GM04504 (cell line): ENCODE data around the gene HMCN2.
"Not testable (repeated sequence)": the region's sequence is repeated elsewhere in the genome, so short reads cannot be mapped to it uniquely, and the experiment has no call there.

Source experiments
- DNase-seq: peaks from one replicate; pipeline ENCODE4 v3.0.0-alpha.2; 2012; ENCODE audit warnings: low read depth

The HMCN2 gene

DNA sequence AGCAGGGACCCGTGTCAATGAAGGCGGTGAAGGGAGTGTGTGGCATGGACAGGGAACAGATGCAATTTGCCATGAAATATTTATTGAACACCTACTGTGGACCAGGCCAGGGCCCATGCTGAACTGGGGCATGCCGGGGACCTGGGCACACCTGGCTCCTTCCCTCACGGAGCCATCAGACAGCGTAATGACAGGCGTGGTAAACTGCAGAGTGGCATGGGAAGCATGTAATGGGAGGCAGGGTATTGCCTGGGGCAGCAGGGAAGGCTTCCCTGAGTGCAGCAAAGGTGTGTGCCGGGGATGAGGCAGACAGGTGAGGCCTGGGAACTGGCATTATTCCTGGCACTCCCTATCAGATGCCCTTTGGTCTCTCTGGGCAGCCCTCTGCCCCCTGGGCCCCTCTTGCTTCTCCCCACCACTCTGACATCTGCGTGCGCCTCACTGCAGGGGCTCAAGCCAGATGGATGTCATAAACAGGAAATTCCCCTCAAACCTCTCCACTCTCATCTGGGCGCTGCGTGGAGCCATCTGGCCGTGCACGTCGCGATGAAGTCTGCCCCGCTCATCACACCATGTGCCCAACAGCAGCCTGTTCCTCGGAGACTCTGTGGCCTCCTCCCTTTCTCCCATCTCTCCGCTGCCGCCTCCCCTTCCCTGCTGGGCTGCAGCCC is 67.6 kb downstream of the HMCN2 start:
- DNase-seq = no peak

DNA sequence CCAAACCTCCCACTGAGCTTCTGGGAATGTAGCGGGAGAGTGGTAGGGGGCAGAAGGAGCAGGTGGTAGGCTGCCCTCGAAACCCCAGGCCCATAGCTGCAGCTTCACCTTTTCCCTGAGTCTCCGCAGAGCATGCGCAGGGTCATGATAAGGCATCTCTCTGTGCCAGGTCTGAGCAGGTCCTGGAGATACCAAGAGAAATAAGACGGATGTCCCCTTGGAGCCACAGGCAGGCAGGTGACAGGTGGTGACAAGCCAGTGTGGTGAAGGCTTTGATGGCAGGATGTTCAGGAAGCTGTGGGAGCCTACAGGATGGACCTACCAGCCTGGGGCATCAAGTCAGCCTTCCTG is 68.1 kb downstream of the HMCN2 start:
- no peak for DNase-seq

DNA sequence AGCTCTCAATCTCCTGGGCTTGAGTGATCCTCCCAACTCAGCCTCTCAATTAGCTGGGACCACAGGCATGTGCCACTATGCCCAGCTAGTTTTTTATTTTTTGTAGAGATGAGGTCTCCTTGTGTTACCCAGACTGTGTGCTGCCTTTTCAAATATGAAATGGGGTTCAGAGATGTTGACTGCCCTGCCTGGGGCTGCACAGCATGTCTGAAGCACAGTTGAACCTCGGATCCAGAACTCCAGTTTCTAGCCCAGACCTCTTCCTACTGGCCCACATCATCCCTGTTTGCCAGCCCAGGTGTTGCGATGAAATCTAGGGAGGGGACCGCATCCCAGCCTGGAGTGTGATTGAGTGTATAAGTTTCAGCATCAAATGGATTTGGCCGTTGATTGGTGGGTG is 69.4 kb downstream of the HMCN2 start:
- DNase-seq = no peak

DNA sequence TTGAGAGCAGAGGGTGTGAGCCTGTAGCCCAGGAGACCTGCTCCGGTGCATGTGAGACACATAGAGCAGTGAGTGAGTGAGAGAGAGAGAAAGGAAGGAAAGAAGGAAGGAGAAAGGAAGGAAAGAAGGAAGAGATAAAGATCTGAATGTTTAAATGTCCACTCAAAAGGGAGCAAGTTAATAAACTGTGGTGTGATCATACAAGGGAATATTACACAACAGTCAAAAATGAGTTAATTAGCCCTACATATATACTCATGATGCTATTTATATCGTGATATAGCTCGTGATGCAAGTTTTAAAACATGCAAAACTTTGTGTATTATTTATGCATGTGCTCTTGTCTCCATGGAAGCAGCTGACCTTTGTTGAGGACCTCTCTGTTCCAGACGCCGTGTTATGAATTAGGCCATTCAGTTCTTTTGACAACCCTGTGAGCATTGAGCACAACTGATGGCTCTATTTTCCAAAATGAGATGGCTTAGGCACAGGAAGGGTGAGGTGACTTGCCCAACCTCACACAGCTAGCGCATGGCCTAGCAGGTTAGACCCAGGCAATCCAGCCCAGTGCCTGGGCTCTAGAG is 70.6 kb downstream of the HMCN2 start:
- DNase-seq = no peak

- no peak for DNase-seq
Observed at GRCh38 chr9:130336885-130337284, 71.3 kb downstream of the HMCN2 start.

- no peak for DNase-seq
Observed at GRCh38 chr9:130337318-130337717, 71.8 kb downstream of the HMCN2 start.

- no peak for DNase-seq
Observed at GRCh38 chr9:130337784-130338380, 72.3 kb downstream of the HMCN2 start.

- not testable (repeated sequence) for DNase-seq
Observed at GRCh38 chr9:130338891-130339290, 73.3 kb downstream of the HMCN2 start.

GRCh38 chr9:130339306-130339705 is 73.7 kb downstream of the HMCN2 start:
- DNase-seq = no peak

DNA sequence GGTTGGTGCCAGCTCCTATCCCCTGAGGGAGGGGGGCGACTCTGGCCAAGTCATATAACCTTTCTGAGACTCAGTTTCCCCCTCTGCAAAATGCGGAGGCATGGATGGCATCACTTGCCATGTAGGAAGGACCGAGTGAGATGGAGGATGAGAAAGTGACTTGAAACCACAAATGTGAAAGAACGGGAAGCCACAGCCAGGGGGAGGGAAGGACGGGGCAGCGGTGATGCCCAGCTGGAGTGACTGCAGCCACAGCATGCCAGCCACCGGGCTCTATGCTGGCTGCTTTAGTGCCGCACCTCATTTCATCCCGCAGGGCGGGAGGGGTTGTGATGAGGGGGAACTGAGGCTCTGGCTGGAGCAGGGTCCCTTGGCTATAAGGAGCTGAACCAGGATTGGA is 74.5 kb downstream of the HMCN2 start:
- no peak for DNase-seq

DNA sequence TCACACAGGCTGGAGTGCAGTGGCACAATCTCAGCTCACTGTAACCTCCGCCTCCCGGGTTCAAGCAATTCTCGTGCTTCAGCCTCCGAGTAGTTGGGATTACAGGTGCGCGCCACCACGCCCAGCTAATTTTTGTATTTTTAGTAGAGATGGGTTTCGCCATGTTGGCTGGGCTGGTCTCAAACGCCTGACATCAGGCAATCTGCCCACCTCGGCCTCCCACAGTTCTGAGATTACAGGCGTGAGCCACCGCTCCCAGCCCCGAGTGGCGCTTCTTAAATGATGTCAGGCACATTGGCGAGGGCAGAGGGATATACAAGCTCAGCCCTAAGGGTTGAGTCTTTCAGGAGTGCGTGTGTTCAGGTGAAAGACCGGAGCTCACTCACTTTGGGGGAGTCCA is 75.0 kb downstream of the HMCN2 start:
- not testable (repeated sequence) for DNase-seq

- no peak for DNase-seq
Observed at GRCh38 chr9:130341128-130341527, 75.6 kb downstream of the HMCN2 start.

- DNase-seq = no peak
Observed at GRCh38 chr9:130341839-130342713, 76.5 kb downstream of the HMCN2 start.

GRCh38 chr9:130342714-130343085 is 77.1 kb downstream of the HMCN2 start:
- DNase-seq = no peak

DNA sequence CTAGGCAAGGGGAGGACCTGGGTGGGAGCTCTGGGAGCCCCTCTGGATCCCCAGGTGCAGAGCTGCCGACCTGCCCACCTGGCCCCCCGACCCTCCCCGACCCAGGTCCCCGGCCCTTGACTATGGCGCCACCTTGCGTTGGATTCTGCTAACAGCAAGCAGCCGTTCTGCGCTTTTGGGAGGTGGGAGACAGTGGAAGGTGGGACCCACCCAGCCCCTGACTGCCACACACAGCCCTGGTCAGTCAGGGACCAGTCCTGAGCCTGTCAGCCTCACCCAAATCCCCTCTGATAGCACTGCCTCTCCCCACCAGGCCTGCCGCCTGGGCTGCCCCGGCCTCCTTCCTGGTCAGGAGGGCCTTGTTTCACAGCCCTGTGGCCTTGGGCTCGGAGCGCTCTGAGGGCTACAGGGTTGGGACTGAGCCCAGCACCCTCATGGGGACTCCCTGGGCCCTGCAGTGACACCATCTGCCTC is 77.9 kb downstream of the HMCN2 start:
- no peak for DNase-seq

- no peak for DNase-seq
Observed at GRCh38 chr9:130344366-130344765, 78.8 kb downstream of the HMCN2 start.

DNA sequence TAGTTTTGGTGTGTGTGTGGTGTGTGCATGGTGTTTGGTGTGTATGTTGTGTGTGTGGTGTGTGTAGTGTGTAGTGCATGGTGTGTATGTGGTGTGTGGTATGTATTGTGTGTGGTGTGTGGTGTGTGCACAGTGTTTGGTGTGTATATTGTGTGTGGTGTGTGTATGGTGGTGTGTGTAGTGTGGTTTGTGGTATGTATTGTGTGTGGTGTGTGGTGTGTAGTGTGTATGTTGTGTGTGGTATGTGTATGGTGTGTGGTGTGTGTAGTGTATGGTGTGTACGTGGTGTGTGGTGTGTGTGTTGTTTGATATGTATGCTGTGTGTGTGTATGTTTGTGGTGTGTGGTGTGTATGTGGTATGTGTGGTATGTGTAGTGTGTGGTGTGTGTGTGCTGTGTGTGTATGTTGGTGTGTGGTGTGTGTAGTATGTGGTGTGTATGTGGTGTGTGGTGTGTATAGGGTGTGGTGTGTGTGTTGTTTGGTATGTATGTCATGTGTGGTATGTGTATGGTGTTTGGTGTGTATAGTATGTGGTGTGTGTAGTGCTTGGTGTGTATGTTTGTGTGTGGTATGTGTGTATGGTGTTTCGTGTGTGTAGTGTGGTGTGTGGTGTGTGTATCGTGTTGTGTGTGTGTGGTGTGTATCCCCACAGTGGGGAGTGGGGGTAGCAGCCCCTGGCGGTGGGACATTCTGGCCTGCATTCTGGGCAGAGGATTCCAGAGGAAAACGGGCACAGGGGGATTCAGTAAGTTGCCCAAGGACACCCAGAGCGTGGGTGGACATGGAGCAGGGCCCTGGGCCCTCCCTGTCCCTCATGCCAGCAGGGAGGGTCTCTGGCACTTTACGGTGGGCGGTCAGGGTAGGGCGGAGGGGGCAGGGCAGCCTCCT is 79.7 kb downstream of the HMCN2 start:
- no peak for DNase-seq

- no peak for DNase-seq
Observed at GRCh38 chr9:130345897-130346385, 80.4 kb downstream of the HMCN2 start.

GRCh38 chr9:130346431-130346830 is 80.9 kb downstream of the HMCN2 start:
- no peak for DNase-seq

DNA sequence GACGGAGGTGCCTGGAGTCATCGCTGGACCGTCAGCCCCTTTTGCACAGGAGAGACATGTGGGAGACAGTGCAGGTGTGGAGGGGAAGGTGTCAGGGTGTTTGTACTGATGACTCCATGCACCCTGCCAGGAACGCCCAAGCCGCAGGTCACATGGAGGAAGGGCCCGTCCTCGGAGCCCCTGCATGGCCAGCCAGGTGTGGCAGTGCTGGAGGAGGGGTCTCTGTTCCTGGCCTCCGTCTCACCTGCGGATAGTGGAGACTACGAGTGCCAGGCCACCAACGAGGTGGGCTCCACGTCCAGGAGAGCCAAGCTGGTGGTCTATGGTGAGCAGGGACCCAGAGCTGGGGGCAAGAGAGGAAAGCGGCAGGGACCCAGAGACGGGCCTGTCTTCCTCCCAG is 81.5 kb downstream of the HMCN2 start:
- no peak for DNase-seq

- no peak for DNase-seq
Observed at GRCh38 chr9:130347931-130348330, 82.4 kb downstream of the HMCN2 start.

DNA sequence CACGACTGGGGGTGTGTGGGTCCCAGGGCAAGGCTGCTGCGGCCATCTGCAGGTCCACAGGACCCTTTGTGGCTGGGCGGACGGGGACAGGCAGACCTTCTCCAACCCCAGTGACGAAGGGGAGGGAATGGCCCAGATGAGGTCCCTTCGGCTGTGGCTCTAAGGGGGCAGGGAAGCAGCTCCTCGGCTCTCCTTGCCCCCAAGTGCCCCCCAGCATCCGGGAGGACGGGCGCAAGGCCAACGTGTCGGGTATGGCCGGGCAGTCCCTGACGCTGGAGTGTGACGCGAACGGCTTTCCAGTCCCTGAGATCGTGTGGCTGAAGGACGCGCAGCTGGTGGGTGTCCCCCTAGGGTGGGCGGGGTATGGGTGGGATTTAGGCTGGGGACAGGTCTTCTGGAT is 82.8 kb downstream of the HMCN2 start:
- DNase-seq = no peak
